GM23338 (cell line): ENCODE data around the gene TMEM63A. TPM values are rescaled to one million over a fixed set of nuclear protein-coding genes. Genes with fewer than 3 reads are reported as not detected.

ENCODE experiments used
- ATAC-seq: fragments of 200-7000 bp; cut with Tn5 transposase; 3 replicates; pipeline ENCODE4 v1.9.1; 2020
- DNase-seq: peaks from one replicate; pipeline ENCODE4 v3.0.0-alpha.2; 2015; ENCODE audit warnings: low spot score
- H2AFZ ChIP-seq: fragments of 200-600 bp; sonication (generic); 2 replicates; pipeline ENCODE4 v1.8.0; 2016; ENCODE audit warnings: antibody characterized with exemption, mild to moderate bottlenecking, moderate library complexity
- H3F3A ChIP-seq: fragments of 200-600 bp; sonication (generic); replicated peaks from 2 replicates; pipeline ENCODE4 v1.8.0; 2017; ENCODE audit warnings: antibody characterized with exemption, mixed run types, low read depth
- H3K27ac ChIP-seq: fragments of 200-600 bp; sonication (generic); 2 replicates; pipeline ENCODE4 v1.6.1; 2016; ENCODE audit warnings: low read depth
- H3K27me3 ChIP-seq: fragments of 200-600 bp; sonication (generic); 2 replicates; pipeline ENCODE4 v1.8.0; 2016; ENCODE audit warnings: mild to moderate bottlenecking, mixed run types, moderate library complexity; ENCODE audit not compliant: insufficient read depth
- H3K36me3 ChIP-seq: fragments of 200-600 bp; sonication (generic); 2 replicates; pipeline ENCODE4 v1.8.0; 2016; ENCODE audit warnings: mild to moderate bottlenecking; ENCODE audit not compliant: insufficient read depth
- H3K4me1 ChIP-seq: fragments of 200-600 bp; sonication (generic); 2 replicates; pipeline ENCODE4 v1.8.0; 2016; ENCODE audit warnings: mild to moderate bottlenecking, moderate library complexity; ENCODE audit not compliant: insufficient read depth
- H3K4me2 ChIP-seq: fragments of 200-600 bp; sonication (generic); 2 replicates; pipeline ENCODE4 v1.7.1; 2017; ENCODE audit warnings: mixed run types
- H3K4me3 ChIP-seq: fragments of 200-600 bp; sonication (generic); 2 replicates; pipeline ENCODE4 v1.6.1; 2016; ENCODE audit warnings: mixed run types
- H3K79me2 ChIP-seq: fragments of 200-600 bp; sonication (generic); replicated peaks from 2 replicates; pipeline ENCODE4 v1.8.0; 2017; ENCODE audit warnings: mild to moderate bottlenecking; ENCODE audit not compliant: insufficient read depth
- H3K9me2 ChIP-seq: fragments of 200-600 bp; sonication (generic); 2 replicates; pipeline ENCODE4 v1.8.0; 2017; ENCODE audit not compliant: insufficient read depth
- H4K20me1 ChIP-seq: fragments of 200-600 bp; sonication (generic); replicated peaks from 2 replicates; pipeline ENCODE4 v1.8.0; 2017; ENCODE audit warnings: mild to moderate bottlenecking; ENCODE audit not compliant: insufficient read depth
- H3K27ac Mint-ChIP-seq: 2 replicates; pipeline ENCODE4 v1.8.0; 2020; ENCODE audit warnings: inconsistent platforms, mild to moderate bottlenecking, moderate library complexity, mixed read lengths
- H3K27me3 Mint-ChIP-seq: 3 replicates; pipeline ENCODE4 v1.8.0; 2022; ENCODE audit warnings: low read depth, mild to moderate bottlenecking, moderate library complexity, mixed read lengths, inconsistent platforms; ENCODE audit not compliant: insufficient read depth, poor library complexity
- H3K36me3 Mint-ChIP-seq: 3 replicates; pipeline ENCODE4 v1.8.0; 2021; ENCODE audit warnings: low read depth, mild to moderate bottlenecking, inconsistent platforms, moderate library complexity, mixed read lengths
- H3K4me1 Mint-ChIP-seq: 3 replicates; pipeline ENCODE4 v1.8.0; 2020; ENCODE audit warnings: mild to moderate bottlenecking, inconsistent platforms, mixed read lengths
- H3K4me3 Mint-ChIP-seq: 3 replicates; pipeline ENCODE4 v1.8.0; 2021; ENCODE audit warnings: moderate library complexity, mild to moderate bottlenecking, inconsistent platforms, mixed read lengths
- H3K9me3 Mint-ChIP-seq: 3 replicates; pipeline ENCODE4 v1.8.0; 2020; ENCODE audit warnings: moderate library complexity, mild to moderate bottlenecking, inconsistent platforms, mixed read lengths
- EZH2phosphoT487 ChIP-seq: fragments of 200-600 bp; sonication (generic); IDR thresholded peaks from one replicate; pipeline ENCODE4 v1.8.1; 2018; ENCODE audit warnings: antibody characterized with exemption; ENCODE audit not compliant: unreplicated experiment
- JUNB ChIP-seq: IDR thresholded peaks from one replicate; pipeline ENCODE4 v1.6.1; 2016; ENCODE audit warnings: antibody characterized with exemption; ENCODE audit not compliant: unreplicated experiment
- ZNF462 ChIP-seq: fragments of 250-450 bp; sonication (Bioruptor Pico); IDR thresholded peaks from 2 replicates; pipeline ENCODE4 v1.5.0; 2020; ENCODE audit warnings: mild to moderate bottlenecking, moderate library complexity
- polyA plus RNA-seq: library from polyadenylated mRNA; unstranded; fragments of >200 nt; fragmentation: Nextera tagmentation; extraction: Ambion mirVana; gene quantifications from 2 replicates; pipeline ENCODE4 v1.2.1, GENCODE V29; 2016
- total RNA-seq: library from RNA; depleted of rRNA; stranded (reverse); fragments of >200 nt; shearing (Covaris generic); gene quantifications from 2 replicates; pipeline ENCODE4 v1.2.3, GENCODE V29; 2014

TMEM63A gene
- total and polyA plus RNA-seq, 2 experiments from 2014 or later, result 31.7 to 76.9 TPM

DNA sequence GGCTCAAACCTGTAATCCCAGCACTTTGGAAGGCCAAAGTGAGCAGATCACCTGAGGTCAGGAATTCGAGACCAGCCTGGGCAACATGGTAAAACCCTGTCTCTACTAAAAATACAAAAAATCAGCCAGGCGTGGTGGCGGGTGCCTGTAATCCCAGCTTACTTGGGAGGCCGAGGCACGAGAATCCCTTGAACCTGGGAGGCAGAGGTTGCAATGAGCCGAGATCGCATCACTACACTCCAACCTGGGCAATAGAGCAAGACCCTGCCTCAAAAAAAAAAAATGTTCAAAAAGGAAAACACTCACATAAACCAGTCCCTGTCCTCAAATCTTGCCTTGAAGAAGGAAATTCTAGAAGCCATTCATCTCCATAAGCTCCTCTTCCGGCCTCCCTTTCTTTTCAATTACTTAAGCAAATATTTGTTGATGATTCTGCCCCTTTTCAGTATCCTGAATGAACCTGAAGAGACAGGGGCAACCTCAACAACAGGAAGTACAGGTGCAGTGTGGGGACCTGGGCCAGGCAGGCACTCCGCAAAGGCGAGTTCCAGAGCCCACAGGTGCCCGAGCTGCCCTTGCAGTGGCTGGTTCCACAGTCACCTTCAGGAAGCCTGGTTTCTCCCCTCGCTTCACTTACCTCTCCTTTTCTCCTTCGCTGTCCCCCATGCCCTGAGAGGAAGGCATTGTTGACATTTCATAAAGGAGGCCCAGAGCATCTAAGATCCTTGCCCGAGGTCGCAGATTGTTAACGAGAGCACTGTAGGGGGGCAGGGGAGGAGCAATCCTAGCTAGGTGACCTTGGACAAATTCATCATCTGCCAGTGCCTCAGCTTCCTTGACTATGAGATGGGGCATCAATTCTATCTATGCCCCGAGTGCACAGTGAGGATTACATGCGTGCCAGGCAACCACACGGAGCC lies 15.7 kb upstream of the TMEM63A start:
- peaks cover 44% of the 10 kb centered on the region for H3K4me1 ChIP-seq
- H3K36me3 Mint-ChIP-seq, result no peaks in the 10 kb centered on the region; the same call in 2 of the 3 replicates
- H3K9me3 Mint-ChIP-seq, result no peaks in the 10 kb centered on the region; the same call in 2 of the 3 replicates
- peak overlapping the region; percentile 90 for H3K27ac ChIP-seq
- no peak overlapping the region; the same call in 1 of the 2 replicates for H3K27ac Mint-ChIP-seq
- no peaks in the 10 kb centered on the region for H3K27me3 ChIP-seq
- H3K4me1 Mint-ChIP-seq, result peaks cover 39% of the 10 kb centered on the region
- no peak for TF ChIP-seq JUNB
- TF ChIP-seq EZH2phosphoT487, result no peak
- TF ChIP-seq ZNF462, result no peak
- peaks cover 9% of the 10 kb centered on the region; the same call in 1 of the 2 replicates for H3F3A ChIP-seq
- no peaks in the 10 kb centered on the region for H3K36me3 ChIP-seq
- H4K20me1 ChIP-seq, result no peaks in the 10 kb centered on the region
- H2AFZ ChIP-seq, result no peak overlapping the region
- ATAC-seq (no peak), DNase-seq (no peak)
- no peaks in the 10 kb centered on the region for H3K9me2 ChIP-seq
- H3K4me3 ChIP-seq, result no peak overlapping the region
- H3K4me2 ChIP-seq, result peak overlapping the region; percentile 58
- no peak overlapping the region for H3K4me3 Mint-ChIP-seq
- no peaks in the 10 kb centered on the region for H3K79me2 ChIP-seq
- H3K27me3 Mint-ChIP-seq, result peaks cover 12% of the 10 kb centered on the region
